Stimulated activated naive B cell treated with anti-CD40 and anti-IgM and Interleukin-4, amounts not matched to agents 10 μg/mL and 1 μg/mL and 100 μg/mL, for 72 hours (primary cell): ENCODE measurements around the gene TRPV4.
A peak's percentile ranks its signal among the peaks of the same experiment; 100 is the strongest.
"Not testable (repeated sequence)": the region's sequence is repeated elsewhere in the genome, so short reads cannot be mapped to it uniquely, and the experiment has no call there.

Experiments used
- ATAC-seq, 2 donors: fragments of 150-1000 bp; cut with Tn5 transposase; replicated peaks; 2 replicates each; pipeline ENCODE4 v1.10.0; 2021; ENCODE audit warnings: moderate library complexity in 1 of 2
- DNase-seq: peaks from one replicate; pipeline ENCODE4 v3.0.0; 2021
- H3K27ac Mint-ChIP-seq: one replicate; pipeline ENCODE4 v1.8.0; 2022; ENCODE audit warnings: mild to moderate bottlenecking, mixed read lengths
- H3K27me3 Mint-ChIP-seq, 2 donors: one replicate each; pipeline ENCODE4 v1.8.0; 2022; ENCODE audit warnings: mixed read lengths in 2 of 2
- H3K36me3 Mint-ChIP-seq, 2 donors: one replicate each; pipeline ENCODE4 v1.8.0; 2022; ENCODE audit warnings: mixed read lengths in 2 of 2, mild to moderate bottlenecking in 1 of 2
- H3K4me1 Mint-ChIP-seq, 2 donors: one replicate each; pipeline ENCODE4 v1.8.0; 2022; ENCODE audit warnings: mixed read lengths in 2 of 2, mild to moderate bottlenecking in 1 of 2
- H3K4me3 Mint-ChIP-seq, 2 donors: one replicate each; pipeline ENCODE4 v1.8.0; 2022; ENCODE audit warnings: mild to moderate bottlenecking in 2 of 2, mixed read lengths in 2 of 2, moderate library complexity in 1 of 2
- H3K9me3 Mint-ChIP-seq, 2 donors: one replicate each; pipeline ENCODE4 v1.8.0; 2022; ENCODE audit warnings: mixed read lengths in 2 of 2, mild to moderate bottlenecking in 1 of 2

Gene TRPV4

GRCh38 chr12:109870648-109871047 is 37.5 kb upstream of the TRPV4 start:
- peaks cover 5 to 12% of the 10 kb centered on the region in 2 donors for H3K36me3 Mint-ChIP-seq

GRCh38 chr12:109868182-109869051 is 35.2 kb upstream of the TRPV4 start:
- Mint-ChIP-seq H3K4me3 (no peak overlapping the region), H3K4me1 (peaks cover 21% of the 10 kb centered on the region in 2 donors), H3K9me3 (no peaks in the 10 kb centered on the region), H3K36me3 (peaks cover 6 to 12% of the 10 kb centered on the region in 2 donors), H3K27me3 (no peaks in the 10 kb centered on the region), H3K27ac (no peak overlapping the region)
- no peak for DNase-seq
- ATAC-seq, result no peak

More at GRCh38 chr12:109870648-109871047, 37.5 kb upstream of the TRPV4 start:
- Mint-ChIP-seq H3K4me3 (no peak overlapping the region), H3K4me1 (peaks cover 23 to 39% of the 10 kb centered on the region in 2 donors), H3K27me3 (no peaks in the 10 kb centered on the region), H3K27ac (no peak overlapping the region), H3K9me3 (no peaks in the 10 kb centered on the region)
- peak; percentile 48 to 79 for ATAC-seq
- DNase-seq, result no peak

GRCh38 chr12:109864916-109865315 is 31.7 kb upstream of the TRPV4 start:
- peaks cover 22 to 24% of the 10 kb centered on the region in 2 donors for H3K4me1 Mint-ChIP-seq
- H3K27me3 Mint-ChIP-seq, result no peaks in the 10 kb centered on the region
- DNase-seq (no peak), ATAC-seq (no peak)
- no peaks in the 10 kb centered on the region for H3K9me3 Mint-ChIP-seq
- H3K36me3 Mint-ChIP-seq, result peaks cover 5 to 8% of the 10 kb centered on the region in 2 donors
- H3K27ac Mint-ChIP-seq, result no peak overlapping the region
- no peak overlapping the region for H3K4me3 Mint-ChIP-seq

- Mint-ChIP-seq H3K4me1 (peaks cover 22 to 23% of the 10 kb centered on the region in 2 donors), H3K4me3 (no peak overlapping the region), H3K27ac (no peak overlapping the region), H3K27me3 (no peaks in the 10 kb centered on the region), H3K9me3 (no peaks in the 10 kb centered on the region), H3K36me3 (peaks cover 5 to 8% of the 10 kb centered on the region in 2 donors)
- DNase-seq (no peak), ATAC-seq (no peak)
Observed at GRCh38 chr12:109863847-109864712, 30.9 kb upstream of the TRPV4 start.

- not testable (repeated sequence) for H3K27ac Mint-ChIP-seq, ATAC-seq, H3K27me3 Mint-ChIP-seq, H3K9me3 Mint-ChIP-seq, H3K4me3 Mint-ChIP-seq, DNase-seq
- H3K4me1 Mint-ChIP-seq, result peaks cover 12 to 21% of the 10 kb centered on the region in 2 donors
- peaks cover 7 to 15% of the 10 kb centered on the region in 2 donors for H3K36me3 Mint-ChIP-seq
Observed at GRCh38 chr12:109862491-109862890, 29.3 kb upstream of the TRPV4 start.

GRCh38 chr12:109861689-109862314 is 28.6 kb upstream of the TRPV4 start:
- Mint-ChIP-seq H3K36me3 (peaks cover 9 to 21% of the 10 kb centered on the region in 2 donors), H3K27me3 (no peaks in the 10 kb centered on the region), H3K27ac (peak overlapping the region; percentile 9), H3K4me3 (no peak overlapping the region), H3K4me1 (peaks cover 12 to 21% of the 10 kb centered on the region in 2 donors), H3K9me3 (no peaks in the 10 kb centered on the region)
- no peak for DNase-seq
- ATAC-seq, result peak in 1 of 2 donors; percentile 79

- Mint-ChIP-seq H3K9me3 (no peaks in the 10 kb centered on the region), H3K27me3 (no peaks in the 10 kb centered on the region), H3K27ac (no peak overlapping the region), H3K36me3 (peaks cover 12 to 21% of the 10 kb centered on the region in 2 donors), H3K4me3 (no peak overlapping the region), H3K4me1 (peaks cover 12 to 21% of the 10 kb centered on the region in 2 donors)
- no peak for ATAC-seq
- no peak for DNase-seq
Observed at GRCh38 chr12:109860977-109861376, 27.8 kb upstream of the TRPV4 start.

GRCh38 chr12:109858764-109859163 is 25.6 kb upstream of the TRPV4 start:
- H3K4me1 Mint-ChIP-seq, result peaks cover 12 to 15% of the 10 kb centered on the region in 2 donors
- H3K9me3 Mint-ChIP-seq, result no peaks in the 10 kb centered on the region
- H3K27ac Mint-ChIP-seq, result peak overlapping the region; percentile 56
- H3K4me3 Mint-ChIP-seq, result no peak overlapping the region
- H3K27me3 Mint-ChIP-seq, result no peaks in the 10 kb centered on the region
- peaks cover 18 to 29% of the 10 kb centered on the region in 2 donors for H3K36me3 Mint-ChIP-seq
- no peak for DNase-seq
- peak in 1 of 2 donors; percentile 39 for ATAC-seq

GRCh38 chr12:109857715-109858114 is 24.5 kb upstream of the TRPV4 start:
- peak overlapping the region; percentile 5 for H3K27ac Mint-ChIP-seq
- H3K36me3 Mint-ChIP-seq, result peaks cover 15 to 32% of the 10 kb centered on the region in 2 donors

GRCh38 chr12:109855377-109855776 is 22.2 kb upstream of the TRPV4 start:
- no peak for DNase-seq
- Mint-ChIP-seq H3K27me3 (no peaks in the 10 kb centered on the region), H3K4me3 (no peak overlapping the region), H3K27ac (peak overlapping the region; percentile 7), H3K9me3 (no peaks in the 10 kb centered on the region), H3K36me3 (peaks cover 13 to 29% of the 10 kb centered on the region in 2 donors), H3K4me1 (peaks cover 0 to 3% of the 10 kb centered on the region in 2 donors)
- no peak for ATAC-seq

More at GRCh38 chr12:109857715-109858114, 24.5 kb upstream of the TRPV4 start:
- H3K9me3 Mint-ChIP-seq, result no peaks in the 10 kb centered on the region
- peaks cover 11 to 12% of the 10 kb centered on the region in 2 donors for H3K4me1 Mint-ChIP-seq
- no peaks in the 10 kb centered on the region for H3K27me3 Mint-ChIP-seq
- no peak for ATAC-seq
- no peak overlapping the region for H3K4me3 Mint-ChIP-seq
- DNase-seq, result no peak

GRCh38 chr12:109850518-109850917 is 17.3 kb upstream of the TRPV4 start:
- DNase-seq, H3K9me3 Mint-ChIP-seq, H3K4me3 Mint-ChIP-seq, H3K27ac Mint-ChIP-seq, ATAC-seq, H3K27me3 Mint-ChIP-seq, H3K36me3 Mint-ChIP-seq, H3K4me1 Mint-ChIP-seq: not testable (repeated sequence)

- Mint-ChIP-seq H3K27me3 (no peaks in the 10 kb centered on the region), H3K4me1 (peaks cover 3 to 8% of the 10 kb centered on the region in 2 donors), H3K27ac (no peak overlapping the region), H3K4me3 (no peak overlapping the region), H3K36me3 (no peaks in the 10 kb centered on the region), H3K9me3 (no peaks in the 10 kb centered on the region)
- DNase-seq (no peak), ATAC-seq (no peak)
Observed at GRCh38 chr12:109847142-109847735, 14.0 kb upstream of the TRPV4 start.

GRCh38 chr12:109845824-109846205 is 12.6 kb upstream of the TRPV4 start:
- no peak for DNase-seq
- H3K36me3 Mint-ChIP-seq, result no peaks in the 10 kb centered on the region
- H3K4me3 Mint-ChIP-seq, result no peak overlapping the region
- no peak overlapping the region for H3K27ac Mint-ChIP-seq
- no peaks in the 10 kb centered on the region for H3K9me3 Mint-ChIP-seq
- no peaks in the 10 kb centered on the region for H3K27me3 Mint-ChIP-seq
- ATAC-seq, result no peak
- peaks cover 3 to 8% of the 10 kb centered on the region in 2 donors for H3K4me1 Mint-ChIP-seq
